Caki2 (cell line): ENCODE data around the gene C6orf89. TPM values are rescaled to one million over a fixed set of nuclear protein-coding genes. Genes with fewer than 3 reads are reported as not detected.
"Not testable (repeated sequence)": the region's sequence is repeated elsewhere in the genome, so short reads cannot be mapped to it uniquely, and the experiment has no call there.

Experiments
- DNase-seq: peaks from one replicate; pipeline ENCODE4 v3.0.0-alpha.2; 2015; ENCODE audit warnings: low read depth
- in situ Hi-C: cut with HindIII; loops from 2 replicates; pipeline ENCODE4 v1.10.0; 2016; ENCODE audit warnings: low sequenced_read_pairs, low pct_unique_long_range_greater_than_20kb, mixed read lengths
- total RNA-seq: library from RNA; depleted of rRNA; stranded (reverse); fragments of >200 nt; shearing (Covaris generic); gene quantifications from 2 replicates; pipeline ENCODE4 v1.2.3, GENCODE V29; 2014; ENCODE audit warnings: low replicate concordance

The C6orf89 gene
- total RNA-seq, 1 experiment from 2014 or later = 25.0 TPM

GRCh38 chr6:36873612-36874442 lies 11.9 kb upstream of the C6orf89 start:
- in situ Hi-C loops = no loop called here
- DNase-seq = no peak

- in situ Hi-C loops = no loop called here
Observed at GRCh38 chr6:36874443-36875249, 11.1 kb upstream of the C6orf89 start, which contains the start of gene PPIL1. Gene PPIL1 (minus strand): TSS chr6:36874803. CDS start chr6:36874772, 31 bp downstream.

GRCh38 chr6:36875250-36875633 lies 10.5 kb upstream of the C6orf89 start:
- DNase-seq = no peak
- in situ Hi-C loops = no loop called here

More at GRCh38 chr6:36874443-36875249, 11.1 kb upstream of the C6orf89 start, which contains the start of gene PPIL1:
- peak; percentile 91 for DNase-seq

GRCh38 chr6:36884610-36885009 lies 1.1 kb upstream of the C6orf89 start:
- in situ Hi-C loops = no loop called here

GRCh38 chr6:36886950-36887618 lies 1.3 kb downstream of the C6orf89 start:
- in situ Hi-C loops = no loop called here
- no peak for DNase-seq

More at GRCh38 chr6:36884610-36885009, 1.1 kb upstream of the C6orf89 start:
- no peak for DNase-seq

- no peak for DNase-seq
- in situ Hi-C loops = no loop called here
Observed at GRCh38 chr6:36888115-36888643, 2.4 kb downstream of the C6orf89 start.

- in situ Hi-C loops = no loop called here
Observed at GRCh38 chr6:36888654-36889481, 3.1 kb downstream of the C6orf89 start.

GRCh38 chr6:36890112-36890663 lies 4.4 kb downstream of the C6orf89 start:
- in situ Hi-C loops = no loop called here
- DNase-seq = no peak

More at GRCh38 chr6:36888654-36889481, 3.1 kb downstream of the C6orf89 start:
- no peak for DNase-seq

GRCh38 chr6:36891153-36891552 lies 5.4 kb downstream of the C6orf89 start:
- in situ Hi-C loops, DNase-seq: not testable (repeated sequence)

- DNase-seq = no peak
- in situ Hi-C loops = no loop called here
Observed at GRCh38 chr6:36893976-36894932, 8.5 kb downstream of the C6orf89 start.

- no peak for DNase-seq
- in situ Hi-C loops = no loop called here
Observed at GRCh38 chr6:36897609-36898008, 11.9 kb downstream of the C6orf89 start.

GRCh38 chr6:36904114-36904513 lies 18.4 kb downstream of the C6orf89 start:
- DNase-seq = no peak
- in situ Hi-C loops = no loop called here

GRCh38 chr6:36904851-36905393 lies 19.2 kb downstream of the C6orf89 start:
- in situ Hi-C loops = no loop called here
- no peak for DNase-seq

GRCh38 chr6:36906539-36907325 lies 21.0 kb downstream of the C6orf89 start:
- in situ Hi-C loops = no loop called here
- no peak for DNase-seq

- no peak for DNase-seq
- in situ Hi-C loops = no loop called here
Observed at GRCh38 chr6:36907781-36908180, 22.0 kb downstream of the C6orf89 start.
